GM23248 (cell line): ENCODE results near the gene TMIE. TPM values are rescaled to one million over a fixed set of nuclear protein-coding genes. Genes with fewer than 3 reads are reported as not detected.

ENCODE experiments used
- DNase-seq: peaks from one replicate; pipeline ENCODE4 v3.0.0-alpha.2; 2015
- H2AFZ ChIP-seq: fragments of 200-600 bp; sonication (generic); 2 replicates; pipeline ENCODE4 v1.6.1; 2016; ENCODE audit warnings: antibody characterized with exemption
- H3F3A ChIP-seq: fragments of 200-600 bp; sonication (generic); 2 replicates; pipeline ENCODE4 v1.6.1; 2016; ENCODE audit warnings: mild to moderate bottlenecking, antibody characterized with exemption, mixed run types; ENCODE audit not compliant: insufficient read depth
- H3K27ac ChIP-seq: fragments of 200-600 bp; sonication (generic); 2 replicates; pipeline ENCODE4 v1.5.1; 2016; ENCODE audit warnings: mild to moderate bottlenecking
- H3K27me3 ChIP-seq: fragments of 200-600 bp; sonication (generic); replicated peaks from 2 replicates; pipeline ENCODE4 v1.6.1; 2016; ENCODE audit warnings: mild to moderate bottlenecking; ENCODE audit not compliant: insufficient read depth
- H3K36me3 ChIP-seq: fragments of 200-600 bp; sonication (generic); 2 replicates; pipeline ENCODE4 v1.6.1; 2016; ENCODE audit warnings: low read depth, mild to moderate bottlenecking
- H3K4me1 ChIP-seq: fragments of 200-600 bp; sonication (generic); 2 replicates; pipeline ENCODE4 v1.6.1; 2016; ENCODE audit warnings: mild to moderate bottlenecking; ENCODE audit not compliant: insufficient read depth
- H3K4me2 ChIP-seq: fragments of 200-600 bp; sonication (generic); one replicate; pipeline ENCODE4 v1.6.1; 2016; ENCODE audit warnings: mild to moderate bottlenecking; ENCODE audit not compliant: unreplicated experiment
- H3K4me3 ChIP-seq: fragments of 200-600 bp; sonication (generic); 2 replicates; pipeline ENCODE4 v1.5.1; 2016; ENCODE audit warnings: mild to moderate bottlenecking
- H3K79me2 ChIP-seq: fragments of 200-600 bp; sonication (generic); 2 replicates; pipeline ENCODE4 v1.6.1; 2016; ENCODE audit warnings: mild to moderate bottlenecking; ENCODE audit not compliant: insufficient read depth
- H3K9ac ChIP-seq: fragments of 200-600 bp; sonication (generic); 2 replicates; pipeline ENCODE4 v1.6.1; 2016; ENCODE audit warnings: mild to moderate bottlenecking
- H3K9me2 ChIP-seq: fragments of 200-600 bp; sonication (generic); 2 replicates; pipeline ENCODE4 v1.6.1; 2016; ENCODE audit warnings: mixed run types, mild to moderate bottlenecking, moderate library complexity; ENCODE audit not compliant: insufficient read depth
- H3K9me3 ChIP-seq: fragments of 200-600 bp; sonication (generic); one replicate; pipeline ENCODE4 v1.6.1; 2017; ENCODE audit warnings: low read depth
- H4K20me1 ChIP-seq: fragments of 200-600 bp; sonication (generic); 2 replicates; pipeline ENCODE4 v1.6.0; 2016; ENCODE audit not compliant: insufficient read depth
- EZH2 ChIP-seq: fragments of 200-600 bp; sonication (generic); IDR thresholded peaks from 2 replicates; pipeline ENCODE4 v1.6.1; 2018; ENCODE audit warnings: antibody characterized with exemption, mild to moderate bottlenecking; ENCODE audit not compliant: insufficient read depth, poor library complexity, severe bottlenecking
- EZH2phosphoT487 ChIP-seq: fragments of 200-600 bp; sonication (generic); IDR thresholded peaks from 2 replicates; pipeline ENCODE4 v1.6.1; 2018; ENCODE audit warnings: antibody characterized with exemption, moderate library complexity, mild to moderate bottlenecking, low read depth; ENCODE audit not compliant: insufficient read depth
- WGBS, 2 experiments: methylation state at CpG; one replicate each; pipeline ENCODE4 v1.1.6; 2015 to 2017; ENCODE audit warnings: low lambda C conversion rate in 2 of 2, low coverage in 1 of 2; ENCODE audit errors: missing lambda C conversion rate in 2 of 2; 5-methylcytosine and 5-hydroxymethylcytosine counted together
- in situ Hi-C: fragments of 300-500 bp; cut with MboI; formaldehyde crosslinking; loops from 2 replicates; pipeline ENCODE4 v1.15.0; 2020
- polyA plus RNA-seq: library from polyadenylated mRNA; unstranded; fragments of >200 nt; fragmentation: Nextera tagmentation; extraction: Ambion mirVana; gene quantifications from 2 replicates; pipeline ENCODE4 v1.2.1, GENCODE V29; 2016
- total RNA-seq: library from RNA; depleted of rRNA; stranded (reverse); fragments of >200 nt; shearing (Covaris generic); gene quantifications from 2 replicates; pipeline ENCODE4 v1.2.3, GENCODE V29; 2014

The TMIE gene
- total and polyA plus RNA-seq, 2 experiments from 2014 or later = 0.11 TPM; not detected in 1

DNA sequence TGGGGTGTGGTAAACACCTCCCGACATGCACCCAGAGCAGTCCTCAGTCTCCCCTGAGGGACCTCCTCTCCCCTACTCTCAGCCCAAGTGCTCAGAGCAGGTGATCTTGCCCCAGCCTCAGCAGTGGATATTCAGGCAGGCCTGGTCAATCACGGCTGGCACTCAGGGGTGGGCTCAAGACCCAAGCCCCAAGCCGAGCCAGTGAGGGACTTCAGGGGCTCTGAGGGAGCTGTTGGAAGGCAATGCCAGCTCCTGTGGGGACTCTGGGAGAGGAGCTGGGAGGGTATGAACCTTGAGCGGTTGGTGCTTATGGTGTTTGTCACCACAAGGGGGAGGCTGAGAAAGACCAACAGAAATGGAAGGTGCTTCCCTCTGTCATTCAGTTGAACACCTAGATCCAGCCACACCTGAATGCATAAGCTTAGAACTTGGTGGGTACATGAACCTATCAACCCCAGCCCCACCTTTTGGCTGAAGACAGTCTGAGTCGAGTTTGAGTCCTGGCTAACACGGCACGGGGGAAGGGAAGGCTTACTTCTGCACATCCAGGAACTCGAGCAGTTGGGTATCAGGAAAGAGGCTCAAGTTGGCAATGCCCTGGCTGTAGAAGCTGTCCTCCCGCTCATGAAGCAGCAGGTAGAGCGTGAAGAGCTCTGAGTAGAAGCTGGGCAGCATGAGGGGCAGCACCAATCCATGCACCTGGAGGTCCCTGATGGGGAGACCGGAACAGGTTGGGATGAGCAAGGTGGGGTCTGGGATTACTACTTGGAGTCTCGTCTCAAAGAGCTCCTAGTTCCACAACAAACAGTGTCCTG, 27.0 kb upstream of the TMIE start:
- no peak overlapping the region for H2AFZ ChIP-seq
- in situ Hi-C loops = no loop called here
- no peaks in the 10 kb centered on the region for H3K36me3 ChIP-seq
- no peaks in the 10 kb centered on the region for H3K9me2 ChIP-seq
- H3K79me2 ChIP-seq = no peaks in the 10 kb centered on the region
- TF ChIP-seq EZH2 (no peak), EZH2phosphoT487 (no peak)
- no peaks in the 10 kb centered on the region for H4K20me1 ChIP-seq
- H3F3A ChIP-seq = 0 out of 2 replicates have a peak, but pooled peaks cover 3% of the 10 kb centered on the region
- WGBS, 2 experiments = 82 to 84% methylated on average over 10 to 12 of the region's 12 CpGs
- H3K9ac ChIP-seq = no peak overlapping the region
- no peak overlapping the region for H3K27ac ChIP-seq
- DNase-seq = no peak
- no peak overlapping the region for H3K4me3 ChIP-seq
- no peak overlapping the region for H3K4me2 ChIP-seq
- H3K4me1 ChIP-seq = no peaks in the 10 kb centered on the region
- no peaks in the 10 kb centered on the region for H3K27me3 ChIP-seq
- H3K9me3 ChIP-seq = no peaks in the 10 kb centered on the region

DNA sequence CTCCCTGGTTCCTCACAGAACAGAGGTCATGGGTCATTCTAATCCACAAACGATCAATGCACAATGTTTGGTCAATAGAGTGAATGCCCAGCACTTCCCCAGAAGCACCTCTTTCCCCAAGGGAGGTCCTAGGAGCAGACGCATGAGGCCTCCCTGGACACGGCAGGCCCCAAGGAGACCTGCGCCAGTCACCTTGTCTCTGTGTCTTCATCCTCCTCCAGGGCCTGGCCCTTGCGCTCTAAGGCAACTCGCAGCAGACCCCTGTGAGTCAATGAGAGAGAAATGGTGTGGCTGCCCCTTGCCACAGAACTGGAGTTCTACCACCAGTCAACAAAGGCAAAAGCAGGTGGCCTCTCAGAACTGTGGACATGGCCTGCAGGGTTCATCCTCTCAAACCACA, 25.8 kb upstream of the TMIE start:
- Histone ChIP-seq H4K20me1 (no peaks in the 10 kb centered on the region), H3K4me3 (no peak overlapping the region), H3K27ac (no peak overlapping the region), H3K27me3 (no peaks in the 10 kb centered on the region), H3K36me3 (no peaks in the 10 kb centered on the region), H3K9me2 (no peaks in the 10 kb centered on the region), H3K4me2 (no peak overlapping the region), H2AFZ (no peak overlapping the region), H3K9me3 (no peaks in the 10 kb centered on the region), H3K9ac (no peak overlapping the region), H3K4me1 (no peaks in the 10 kb centered on the region), H3K79me2 (no peaks in the 10 kb centered on the region), H3F3A (0 out of 2 replicates have a peak, but pooled peaks cover 3% of the 10 kb centered on the region)
- no peak for DNase-seq
- TF ChIP-seq EZH2 (no peak), EZH2phosphoT487 (no peak)
- WGBS, 2 experiments = 88 to 93% methylated on average over 6 of the region's 6 CpGs
- in situ Hi-C loops = no loop called here

DNA sequence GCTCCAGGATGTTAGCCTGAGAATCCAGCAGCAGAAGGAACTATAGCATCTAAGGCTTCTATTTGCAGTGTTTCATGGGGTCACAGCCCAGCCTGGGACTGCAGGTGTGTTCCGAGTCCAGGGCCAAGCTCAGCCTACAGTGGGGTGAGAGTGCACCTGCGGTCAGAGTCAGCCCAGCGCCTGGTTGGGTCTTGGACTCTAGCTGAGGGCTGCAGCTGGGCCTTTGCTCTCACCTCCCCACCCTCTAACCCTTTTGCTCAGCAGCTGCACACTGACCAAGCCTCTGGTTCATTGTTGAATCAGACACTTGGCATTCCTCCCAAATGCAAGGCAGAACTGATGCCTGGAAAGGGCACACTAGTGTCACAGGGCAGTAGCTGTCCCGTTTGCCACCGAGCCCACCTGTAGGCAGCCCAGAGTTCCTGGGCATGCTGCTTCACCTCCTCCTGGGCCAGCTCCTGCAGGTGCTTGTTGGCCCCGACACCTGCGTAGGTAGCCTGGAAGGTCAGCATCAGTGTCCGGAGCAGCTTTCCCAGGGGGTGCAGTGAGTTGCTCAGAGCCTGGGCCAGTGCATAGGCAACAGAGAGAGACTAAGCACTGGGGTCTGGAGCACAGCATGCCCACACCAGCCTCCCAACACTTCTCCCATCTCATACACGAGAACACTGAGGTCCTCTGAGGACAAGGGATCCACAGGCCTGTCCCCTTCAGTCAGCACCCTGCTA, 25.2 kb upstream of the TMIE start:
- DNase-seq = peak; percentile 72
- Histone ChIP-seq H3K79me2 (no peaks in the 10 kb centered on the region), H3K4me3 (no peak overlapping the region), H3K9me3 (no peaks in the 10 kb centered on the region), H3K27ac (no peak overlapping the region), H3K36me3 (no peaks in the 10 kb centered on the region), H3K27me3 (no peaks in the 10 kb centered on the region), H3K4me1 (no peaks in the 10 kb centered on the region), H3K9me2 (no peaks in the 10 kb centered on the region), H2AFZ (no peak overlapping the region), H4K20me1 (no peaks in the 10 kb centered on the region), H3K4me2 (no peak overlapping the region), H3K9ac (no peak overlapping the region), H3F3A (0 out of 2 replicates have a peak, but pooled peaks cover 3% of the 10 kb centered on the region)
- 64 to 75% methylated on average over 9 of the region's 9 CpGs for WGBS, 2 experiments
- TF ChIP-seq EZH2phosphoT487 = no peak
- TF ChIP-seq EZH2 = no peak
- in situ Hi-C loops = no loop called here

DNA sequence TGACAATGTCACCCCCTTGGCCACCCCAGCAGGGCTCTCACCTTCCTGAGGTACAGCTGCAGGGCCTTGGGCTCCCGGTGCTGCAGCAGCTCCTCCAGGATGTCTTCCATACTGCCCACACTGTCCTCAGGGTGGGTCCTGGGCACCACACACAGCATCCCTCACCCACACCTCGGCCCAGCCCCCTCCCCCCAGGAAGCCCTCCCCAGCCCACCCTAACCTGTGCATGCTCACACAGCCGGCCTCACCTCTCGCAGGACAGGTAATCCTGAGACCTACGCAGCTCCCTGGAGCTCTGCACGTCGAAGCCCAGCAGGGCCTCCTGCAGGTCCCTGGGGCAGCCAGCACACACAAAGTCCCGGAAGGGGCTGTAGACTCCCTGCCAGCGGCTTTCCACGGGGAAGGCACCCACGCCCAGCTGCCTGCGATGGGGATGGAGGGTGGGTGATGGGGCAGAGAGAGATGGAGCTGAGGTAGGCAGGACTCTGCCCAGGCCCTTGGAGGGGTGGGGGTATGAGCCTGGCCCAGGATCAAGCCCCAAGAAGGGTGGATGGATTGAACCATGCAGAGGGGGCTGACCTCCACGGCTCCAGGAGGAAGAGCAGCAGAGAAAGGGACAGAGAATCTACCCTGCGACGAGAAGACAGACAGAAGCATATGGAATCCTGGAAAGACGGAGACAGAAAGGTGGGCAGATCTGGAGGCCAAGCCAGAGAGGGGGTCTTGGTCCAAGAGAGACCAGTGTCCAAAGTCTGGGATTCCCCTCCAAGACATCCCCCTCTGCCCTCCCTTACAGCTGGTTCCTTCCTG, 24.4 kb upstream of the TMIE start:
- in situ Hi-C loops = no loop called here
- DNase-seq = no peak
- 0 out of 2 replicates have a peak, but pooled peaks cover 3% of the 10 kb centered on the region for H3F3A ChIP-seq
- no peaks in the 10 kb centered on the region for H3K4me1 ChIP-seq
- H3K9me2 ChIP-seq = no peaks in the 10 kb centered on the region
- WGBS, 2 experiments = 88 to 91% methylated on average over 16 of the region's 16 CpGs
- no peak overlapping the region for H3K4me2 ChIP-seq
- no peak overlapping the region for H3K27ac ChIP-seq
- H3K36me3 ChIP-seq = no peaks in the 10 kb centered on the region
- no peak for TF ChIP-seq EZH2
- TF ChIP-seq EZH2phosphoT487 = no peak
- no peaks in the 10 kb centered on the region for H4K20me1 ChIP-seq
- H3K79me2 ChIP-seq = no peaks in the 10 kb centered on the region
- no peak overlapping the region for H3K9ac ChIP-seq
- no peaks in the 10 kb centered on the region for H3K27me3 ChIP-seq
- H2AFZ ChIP-seq = no peak overlapping the region
- no peak overlapping the region for H3K4me3 ChIP-seq
- H3K9me3 ChIP-seq = no peaks in the 10 kb centered on the region
